HCT116 (cell line): Measurements from ENCODE around the gene SLC6A18. TPM values are rescaled to one million over a fixed set of nuclear protein-coding genes. Genes with fewer than 3 reads are reported as not detected.

Experiments used
- ATAC-seq: fragments of 200-7000 bp; cut with Tn5 transposase; 2 replicates; pipeline ENCODE4 v1.9.1; 2020; ENCODE audit warnings: mild to moderate bottlenecking, moderate library complexity
- BruUV-seq: library from RNA; stranded (reverse); fragments of 400-500 nt; replicated peaks from 2 replicates; lab custom pipeline; 2021; lab: Mats Ljungman, UMichigan
- CTCF ChIA-PET: fragments of 300-600 bp; sonication (Branson Sonifier 250); formaldehyde crosslinking; loops from one replicate; lab custom pipeline; 2021; ENCODE audit warnings: antibody characterized with exemption; lab: Charles Lee
- POLR2A ChIA-PET: fragments of 300-600, 350-600 bp; sonication (Branson Sonifier 250); formaldehyde crosslinking; loops from one replicate; lab custom pipeline; 2021; ENCODE audit warnings: antibody characterized with exemption; lab: Charles Lee
- RAD21 ChIA-PET, 2 experiments: fragments of 300-600 bp; sonication (Branson Sonifier 250); formaldehyde crosslinking; loops; one replicate each; lab custom pipeline; 2023; ENCODE audit warnings: low total read pairs in 2 of 2; ENCODE audit not compliant: uncharacterized antibody in 2 of 2, unreplicated experiment in 2 of 2, low non-redundant PET in 1 of 2; lab: Charles Lee
- DNase-seq: peaks from one replicate; pipeline ENCODE4 v3.0.0-alpha.2; 2010; ENCODE audit warnings: low read depth, low spot score
- H2AFZ ChIP-seq: fragments of 200-600 bp; shearing (Covaris generic), sonication (generic); 2 replicates; pipeline ENCODE4 v1.6.1; 2017; ENCODE audit warnings: low read depth, mixed run types, mixed read lengths, antibody characterized with exemption, low read length; ENCODE audit not compliant: poor library complexity, severe bottlenecking
- H3K27ac ChIP-seq: 2 replicates; pipeline ENCODE4 v1.5.1; 2012; ENCODE audit warnings: low read depth, low read length
- H3K27me3 ChIP-seq: fragments of 200-600 bp; sonication (generic); 2 replicates; pipeline ENCODE4 v1.6.1; 2016; ENCODE audit warnings: mixed run types, low read length, mixed read lengths; ENCODE audit not compliant: insufficient read depth
- H3K36me3 ChIP-seq, 2 experiments: fragments of 200-500 bp in 1 of 2; fragments of 200-600 bp in 1 of 2; sonication (Bioruptor generic) in 1 of 2; sonication (generic) in 1 of 2; 2 replicates each; pipeline versions ENCODE4 v1.5.1 to v1.6.1; 2014 to 2016; ENCODE audit warnings: low read length in 2 of 2, inconsistent platforms in 1 of 2, mixed read lengths in 1 of 2, mixed run types in 1 of 2; ENCODE audit not compliant: insufficient read depth in 2 of 2, control insufficient read depth in 1 of 2
- H3K4me1 ChIP-seq, 2 experiments: fragments of 200-600 bp in 1 of 2; sonication (generic) in 1 of 2; 2 replicates each; pipeline versions ENCODE4 v1.5.1 to v1.6.1; 2012 to 2017; ENCODE audit warnings: low read length in 2 of 2, inconsistent platforms in 1 of 2, mild to moderate bottlenecking in 1 of 2, mixed read lengths in 1 of 2, mixed run types in 1 of 2, moderate library complexity in 1 of 2; ENCODE audit not compliant: insufficient read depth in 2 of 2, control insufficient read depth in 1 of 2
- H3K4me2 ChIP-seq: fragments of 200-600 bp; sonication (generic); 2 replicates; pipeline ENCODE4 v1.6.1; 2017; ENCODE audit warnings: mixed run types, low read length, mixed read lengths
- H3K4me3 ChIP-seq, 2 experiments: fragments of 200-600 bp in 1 of 2; sonication (generic) in 1 of 2; replicated peaks in 1 of 2; 2 replicates each; pipeline ENCODE4 v1.5.1; 2011 to 2016; ENCODE audit warnings: low read length in 2 of 2, control low read depth in 1 of 2, low read depth in 1 of 2, mild to moderate bottlenecking in 1 of 2, mixed read lengths in 1 of 2, mixed run types in 1 of 2
- H3K79me2 ChIP-seq: fragments of 200-600 bp; sonication (generic); 2 replicates; pipeline ENCODE4 v1.6.1; 2017; ENCODE audit warnings: mild to moderate bottlenecking, mixed run types, low read length, moderate library complexity, mixed read lengths; ENCODE audit not compliant: insufficient read depth
- H3K9ac ChIP-seq: fragments of 200-600 bp; sonication (generic); 2 replicates; pipeline ENCODE4 v1.6.1; 2016; ENCODE audit warnings: low read length, mixed read lengths
- H3K9me2 ChIP-seq: fragments of 200-600 bp; sonication (generic), shearing (Covaris generic); 2 replicates; pipeline ENCODE4 v1.6.1; 2017; ENCODE audit warnings: mixed run types, mild to moderate bottlenecking, moderate library complexity; ENCODE audit not compliant: insufficient read depth
- H3K9me3 ChIP-seq, 2 experiments: fragments of 200-500 bp in 1 of 2; fragments of 200-600 bp in 1 of 2; sonication (Bioruptor generic) in 1 of 2; sonication (generic) in 1 of 2; 2 replicates each; pipeline ENCODE4 v1.6.1; 2014 to 2017; ENCODE audit warnings: low read length in 2 of 2, mixed read lengths in 2 of 2, inconsistent platforms in 1 of 2, low read depth in 1 of 2, mild to moderate bottlenecking in 1 of 2, mixed run types in 1 of 2, moderate library complexity in 1 of 2; ENCODE audit not compliant: control insufficient read depth in 1 of 2, insufficient read depth in 1 of 2
- H4K20me1 ChIP-seq: fragments of 200-600 bp; sonication (generic), shearing (Covaris generic); 2 replicates; pipeline ENCODE4 v1.6.1; 2017; ENCODE audit warnings: mixed run types, mild to moderate bottlenecking, moderate library complexity; ENCODE audit not compliant: insufficient read depth
- ATF3 ChIP-seq: IDR thresholded peaks from 2 replicates; pipeline ENCODE4 v1.6.1; 2012
- CTCF ChIP-seq, 3 experiments: fragments of 200-600 bp in 1 of 3; sonication (generic) in 1 of 3; IDR thresholded peaks in 2 of 3; conservative IDR thresholded peaks in 1 of 3; 2 replicates each; pipeline ENCODE4 v1.5.1; 2012 to 2017; ENCODE audit warnings: low read depth in 2 of 3, low read length in 2 of 3, antibody characterized with exemption in 1 of 3, borderline replicate concordance in 1 of 3, control low read depth in 1 of 3, mild to moderate bottlenecking in 1 of 3, mixed read lengths in 1 of 3, mixed run types in 1 of 3, moderate library complexity in 1 of 3; ENCODE audit not compliant: insufficient read depth in 1 of 3
- EGR1 ChIP-seq: IDR thresholded peaks from 2 replicates; pipeline ENCODE4 v1.6.1; 2012; ENCODE audit warnings: low read depth
- ELF1 ChIP-seq: IDR thresholded peaks from 2 replicates; pipeline ENCODE4 v1.6.1; 2012; ENCODE audit warnings: low read depth, borderline replicate concordance
- FOSL1 ChIP-seq: IDR thresholded peaks from 2 replicates; pipeline ENCODE4 v1.6.1; 2012; ENCODE audit warnings: low read depth
- JUND ChIP-seq: IDR thresholded peaks from 2 replicates; pipeline ENCODE4 v1.6.1; 2012
- POLR2A ChIP-seq: IDR thresholded peaks from 2 replicates; pipeline ENCODE4 v1.7.0; 2011; ENCODE audit warnings: borderline replicate concordance; ENCODE audit not compliant: insufficient read depth, insufficient read length; ENCODE audit errors: extremely low read depth
- POLR2AphosphoS5 ChIP-seq: IDR thresholded peaks from 2 replicates; pipeline ENCODE4 v1.6.1; 2011; ENCODE audit warnings: mild to moderate bottlenecking, low read depth, low read length, moderate library complexity
- RAD21 ChIP-seq: IDR thresholded peaks from 2 replicates; pipeline ENCODE4 v1.6.1; 2012; ENCODE audit warnings: low read depth, mild to moderate bottlenecking
- REST ChIP-seq: IDR thresholded peaks from 2 replicates; pipeline ENCODE4 v1.6.1; 2012; ENCODE audit warnings: low read depth
- SIN3A ChIP-seq: IDR thresholded peaks from 2 replicates; pipeline ENCODE4 v1.6.1; 2012; ENCODE audit warnings: low read depth
- SP1 ChIP-seq: IDR thresholded peaks from 2 replicates; pipeline ENCODE4 v1.6.1; 2012; ENCODE audit warnings: low read depth
- YY1 ChIP-seq: IDR thresholded peaks from 2 replicates; pipeline ENCODE4 v1.6.1; 2011; ENCODE audit warnings: low read length, low read depth, moderate library complexity, mild to moderate bottlenecking; ENCODE audit not compliant: insufficient replicate concordance; ENCODE audit errors: extremely low read depth
- ZNF274 ChIP-seq: fragments of 200-500 bp; sonication (Bioruptor generic); IDR thresholded peaks from 2 replicates; pipeline ENCODE4 v1.6.1; 2014; ENCODE audit warnings: mild to moderate bottlenecking, low read depth, low read length, inconsistent platforms
- intact Hi-C: fragments of 100-400 bp; cut with micrococcal nuclease; formaldehyde crosslinking; loops from 2 replicates; pipeline ENCODE4 v1.10.0; 2022
- total RNA-seq: library from RNA; stranded (reverse); gene quantifications from one replicate; pipeline ENCODE4 v1.2.1, GENCODE V29; 2021; ENCODE audit not compliant: unreplicated experiment

SLC6A18 gene
- total RNA-seq, 1 experiment from 2014 or later, result not detected

- no peaks in the 10 kb centered on the region for H3K36me3 ChIP-seq
- ChIA-PET CTCF (no interaction called here), RAD21 (no interaction called here), POLR2A (no interaction called here)
- intact Hi-C loops, result no loop called here
- H4K20me1 ChIP-seq, result no peaks in the 10 kb centered on the region
- peaks cover 0 to 3% of the 10 kb centered on the region in 2 experiments; a peak in 2 of 4 replicates for H3K4me1 ChIP-seq
- no peak overlapping the region for H2AFZ ChIP-seq
- TF ChIP-seq SIN3A (no peak), POLR2AphosphoS5 (no peak), EGR1 (no peak), SP1 (no peak), JUND (no peak), ATF3 (no peak), ZNF274 (no peak), CTCF (IDR thresholded peaks at IDR 0.05 in 2 of 3, conservative IDR thresholded peaks at IDR 0.05 in 1 of 3; ENCODE audit: borderline replicate concordance in 1 of 3, insufficient read depth in 1 of 3, low read depth in 2 of 3, low read length in 2 of 3) (no peak), RAD21 (no peak), YY1 (no peak), FOSL1 (no peak), POLR2A (no peak), REST (no peak), ELF1 (no peak)
- DNase-seq (no peak), ATAC-seq (no peak)
- H3K4me2 ChIP-seq, result no peak overlapping the region
- H3K27me3 ChIP-seq, result no peaks in the 10 kb centered on the region
- no peak overlapping the region for H3K27ac ChIP-seq
- H3K9me2 ChIP-seq, result no peaks in the 10 kb centered on the region
- H3K9ac ChIP-seq, result no peak overlapping the region
- no peaks in the 10 kb centered on the region for H3K9me3 ChIP-seq
- BruUV-seq, result no TSS peak
- no peak overlapping the region for H3K4me3 ChIP-seq
- no peaks in the 10 kb centered on the region for H3K79me2 ChIP-seq
Observed at GRCh38 chr5:1226839-1227581, 1.8 kb downstream of the SLC6A18 start.
